ENCODE results near the gene GDAP2. TPM values are rescaled to one million over a fixed set of nuclear protein-coding genes. Genes with fewer than 3 reads are reported as not detected.

GDAP2 gene
- total and polyA plus RNA-seq, 8 donors = 3.5 to 51.4 (median 24.1) TPM

DNA sequence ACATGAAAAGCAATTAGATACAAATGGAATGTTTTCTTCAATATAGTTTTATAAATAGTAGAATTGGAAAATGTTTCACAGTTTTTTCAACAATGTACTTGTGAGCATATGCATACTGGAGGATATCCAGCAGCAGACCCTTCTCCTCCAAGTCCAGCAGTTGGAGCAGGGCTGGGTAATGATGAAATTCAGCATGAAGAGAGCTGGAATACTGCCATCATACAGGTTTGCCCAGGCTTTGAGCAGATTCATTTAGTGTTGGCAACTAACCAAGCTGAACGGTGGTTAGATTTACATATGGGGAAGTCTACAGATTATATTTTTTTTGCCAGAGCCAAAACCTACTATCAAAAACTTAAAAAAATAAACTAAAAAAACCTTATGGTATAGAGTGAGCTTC, 38.5 kb upstream of the GDAP2 start:
- TF ChIP-seq POLR2AphosphoS5 (IDR thresholded peaks at IDR 0.05) (no peak), EP300 (IDR thresholded peaks at IDR 0.05) (no peak), POLR2A (IDR thresholded peaks at IDR 0.05) (no peak)
- TF ChIP-seq, protein P1, sequence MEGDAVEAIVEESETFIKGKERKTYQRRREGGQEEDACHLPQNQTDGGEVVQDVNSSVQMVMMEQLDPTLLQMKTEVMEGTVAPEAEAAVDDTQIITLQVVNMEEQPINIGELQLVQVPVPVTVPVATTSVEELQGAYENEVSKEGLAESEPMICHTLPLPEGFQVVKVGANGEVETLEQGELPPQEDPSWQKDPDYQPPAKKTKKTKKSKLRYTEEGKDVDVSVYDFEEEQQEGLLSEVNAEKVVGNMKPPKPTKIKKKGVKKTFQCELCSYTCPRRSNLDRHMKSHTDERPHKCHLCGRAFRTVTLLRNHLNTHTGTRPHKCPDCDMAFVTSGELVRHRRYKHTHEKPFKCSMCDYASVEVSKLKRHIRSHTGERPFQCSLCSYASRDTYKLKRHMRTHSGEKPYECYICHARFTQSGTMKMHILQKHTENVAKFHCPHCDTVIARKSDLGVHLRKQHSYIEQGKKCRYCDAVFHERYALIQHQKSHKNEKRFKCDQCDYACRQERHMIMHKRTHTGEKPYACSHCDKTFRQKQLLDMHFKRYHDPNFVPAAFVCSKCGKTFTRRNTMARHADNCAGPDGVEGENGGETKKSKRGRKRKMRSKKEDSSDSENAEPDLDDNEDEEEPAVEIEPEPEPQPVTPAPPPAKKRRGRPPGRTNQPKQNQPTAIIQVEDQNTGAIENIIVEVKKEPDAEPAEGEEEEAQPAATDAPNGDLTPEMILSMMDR (IDR thresholded peaks at IDR 0.05) = no peak
- no peaks in the 10 kb centered on the region for H3K9me3 ChIP-seq
- WGBS, 5 donors = 0 to 14% (median 8%) methylated on average over 1 of the region's 1 CpG
- intact Hi-C loops (cut with DNase I; ENCODE audit: low total_unique reads) = no loop called here
- peak in 1 of 2 donors; percentile 52 for DNase-seq
- no peak overlapping the region for H3K27ac ChIP-seq
- peaks cover 0 to 12% (median 4%) of the 10 kb centered on the region in 4 donors for H3K36me3 ChIP-seq
- peaks cover 0 to 11% (median 0%) of the 10 kb centered on the region in 4 donors for H3K4me1 ChIP-seq
- no peak overlapping the region for H3K4me3 ChIP-seq
- H3K27me3 ChIP-seq = no peaks in the 10 kb centered on the region

DNA sequence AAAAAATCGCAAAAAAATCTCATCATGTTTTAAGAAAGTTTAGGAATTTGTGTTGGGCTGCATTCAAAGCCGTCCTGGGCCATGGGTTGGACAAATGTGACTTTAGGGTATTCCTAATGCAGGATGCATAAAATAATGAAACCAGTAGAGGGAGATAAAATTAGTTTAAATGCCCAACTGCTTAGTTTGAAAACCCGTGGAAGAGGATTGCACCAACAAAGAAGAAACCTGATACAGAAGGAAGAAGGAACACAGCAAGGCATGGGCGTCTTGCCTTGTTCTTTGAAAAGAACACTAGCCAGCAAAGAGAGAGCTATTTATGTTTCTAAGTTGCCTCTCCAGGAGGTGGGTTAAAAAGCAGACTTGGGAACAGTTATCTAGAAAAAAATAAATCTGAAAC, 38.1 kb upstream of the GDAP2 start:
- H3K4me1 ChIP-seq = peaks cover 0 to 11% (median 0%) of the 10 kb centered on the region in 4 donors
- intact Hi-C loops (cut with DNase I; ENCODE audit: low total_unique reads) = no loop called here
- DNase-seq = peak in 1 of 2 donors; percentile 17
- no peak overlapping the region for H3K27ac ChIP-seq
- H3K4me3 ChIP-seq = no peak overlapping the region
- TF ChIP-seq EP300 (IDR thresholded peaks at IDR 0.05) = no peak
- WGBS, 5 donors = 47 to 51% (median 49%) methylated on average over 4 of the region's 4 CpGs
- no peaks in the 10 kb centered on the region for H3K9me3 ChIP-seq
- peaks cover 0 to 16% (median 5%) of the 10 kb centered on the region in 4 donors for H3K36me3 ChIP-seq
- no peaks in the 10 kb centered on the region for H3K27me3 ChIP-seq

DNA sequence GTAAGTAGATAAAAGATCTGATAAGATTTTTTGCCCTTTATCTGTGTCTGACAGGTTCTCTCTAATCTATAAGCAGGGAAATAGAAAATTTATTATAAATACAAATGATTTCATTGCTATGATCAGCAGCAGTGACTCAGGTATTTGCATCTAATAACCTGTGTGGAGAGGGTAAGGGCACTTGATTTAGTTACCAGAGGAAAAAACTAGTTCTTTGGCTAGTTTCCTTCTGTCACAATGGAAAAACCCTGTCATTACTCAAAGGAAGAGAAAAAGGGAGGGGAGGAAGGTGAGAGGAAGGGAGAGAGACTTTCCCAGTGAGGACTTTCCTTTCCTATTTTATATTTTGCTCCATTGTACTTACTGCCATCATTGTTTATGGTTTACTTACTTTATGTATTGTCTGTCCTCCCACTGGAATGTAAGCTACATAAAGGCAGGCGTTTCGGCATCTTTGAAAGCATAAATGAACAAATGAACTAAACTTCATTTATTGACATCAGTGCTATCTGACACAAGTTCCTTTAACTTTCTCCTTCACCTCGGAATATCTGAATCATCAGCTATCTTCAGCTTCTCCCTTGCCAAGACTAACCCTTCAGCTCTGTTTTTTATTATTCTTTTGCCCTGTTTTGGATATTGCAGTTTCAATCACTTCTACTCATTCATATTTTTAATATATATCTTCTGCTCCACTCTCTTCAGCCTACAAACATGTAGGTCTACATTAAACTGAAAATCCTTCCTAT, 35.0 kb upstream of the GDAP2 start:
- no peaks in the 10 kb centered on the region for H3K9me3 ChIP-seq
- H3K36me3 ChIP-seq = peaks cover under 1 to 39% (median 31%) of the 10 kb centered on the region in 4 donors
- no peak overlapping the region for H3K4me3 ChIP-seq
- H3K27me3 ChIP-seq = no peaks in the 10 kb centered on the region
- DNase-seq = no peak
- WGBS, 5 donors = 86 to 91% (median 88%) methylated on average over 3 of the region's 3 CpGs
- peaks cover 0 to 11% (median 0%) of the 10 kb centered on the region in 4 donors for H3K4me1 ChIP-seq
- no peak overlapping the region for H3K27ac ChIP-seq
- TF ChIP-seq POLR2AphosphoS5 (IDR thresholded peaks at IDR 0.05) (no peak), EP300 (IDR thresholded peaks at IDR 0.05) (no peak), POLR2A (IDR thresholded peaks at IDR 0.05) (no peak)
- TF ChIP-seq, protein P1 (IDR thresholded peaks at IDR 0.05) = no peak
- intact Hi-C loops (cut with DNase I; ENCODE audit: low total_unique reads) = no loop called here

DNA sequence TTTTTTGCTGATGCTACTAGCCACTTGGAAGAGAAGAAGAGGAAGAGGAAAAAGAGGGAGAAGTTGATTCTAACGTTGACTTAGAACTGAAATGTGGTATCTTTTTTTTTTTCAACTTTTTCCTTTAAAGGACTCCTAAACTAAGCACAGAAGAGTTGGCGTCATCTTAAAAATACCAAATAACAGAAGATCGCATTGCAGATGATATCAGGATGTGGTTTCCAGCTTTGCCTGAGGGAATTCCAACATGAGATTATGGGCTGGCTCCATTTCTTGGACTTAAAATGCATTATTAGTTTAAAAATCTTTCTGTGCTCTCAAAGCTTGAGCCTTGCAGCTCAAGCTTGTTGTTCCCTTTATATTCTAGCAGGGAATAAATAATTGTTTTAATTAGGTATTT, 29.9 kb upstream of the GDAP2 start:
- H3K27me3 ChIP-seq = no peaks in the 10 kb centered on the region
- H3K4me3 ChIP-seq = no peak overlapping the region
- H3K27ac ChIP-seq = no peak overlapping the region
- DNase-seq = no peak
- no peak for TF ChIP-seq EP300 (IDR thresholded peaks at IDR 0.05)
- no peak for TF ChIP-seq POLR2AphosphoS5 (IDR thresholded peaks at IDR 0.05)
- TF ChIP-seq POLR2A (IDR thresholded peaks at IDR 0.05) = no peak
- TF ChIP-seq, protein P1 (IDR thresholded peaks at IDR 0.05) = no peak
- WGBS, 5 donors = 75 to 86% (median 85%) methylated on average over 3 of the region's 3 CpGs
- H3K36me3 ChIP-seq = peaks cover 21 to 87% (median 82%) of the 10 kb centered on the region in 4 donors
- intact Hi-C loops (cut with DNase I; ENCODE audit: low total_unique reads) = no loop called here
- H3K4me1 ChIP-seq = no peaks in the 10 kb centered on the region
- H3K9me3 ChIP-seq = no peaks in the 10 kb centered on the region

DNA sequence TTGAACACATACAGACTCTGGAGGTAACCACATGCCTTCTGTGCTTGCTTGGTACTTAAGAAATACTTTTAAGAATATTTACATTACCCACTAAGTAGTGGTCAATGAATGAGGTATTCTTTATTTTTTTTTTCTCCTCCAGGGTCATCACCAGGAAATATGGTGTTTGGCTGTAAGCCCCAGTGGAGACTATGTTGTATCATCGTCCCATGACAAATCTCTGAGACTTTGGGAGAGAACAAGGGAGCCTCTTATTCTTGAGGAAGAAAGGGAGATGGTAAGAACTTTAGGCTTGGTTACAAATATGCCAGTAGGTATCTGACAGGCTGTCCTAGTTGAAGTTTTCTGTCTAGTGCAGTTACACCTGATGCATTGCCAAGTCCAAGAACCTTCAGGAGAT, 23.0 kb upstream of the GDAP2 start:
- Histone ChIP-seq H3K9me3 (no peaks in the 10 kb centered on the region), H3K4me1 (no peaks in the 10 kb centered on the region), H3K4me3 (no peak overlapping the region), H3K27ac (no peak overlapping the region), H3K36me3 (peaks cover 41 to 100% (median 99%) of the 10 kb centered on the region in 4 donors), H3K27me3 (no peaks in the 10 kb centered on the region)
- DNase-seq = no peak
- no peak for TF ChIP-seq POLR2A (IDR thresholded peaks at IDR 0.05)
- intact Hi-C loops (cut with DNase I; ENCODE audit: low total_unique reads) = no loop called here
- WGBS, 5 donors = 90 to 100% (median 93%) methylated on average over 1 of the region's 1 CpG

Data from stomach (tissue), 9 donors.